H1 (cell line): ENCODE measurements around the gene PLXNB1. TPM values are rescaled to one million over a fixed set of nuclear protein-coding genes. Genes with fewer than 3 reads are reported as not detected.

Source experiments
- CTCF ChIA-PET: fragments of 300-600 bp; sonication (Branson Sonifier 250); formaldehyde crosslinking; loops from one replicate; lab custom pipeline; 2021; ENCODE audit not compliant: partially characterized antibody; lab: Charles Lee
- POLR2A ChIA-PET: fragments of 300-600 bp; sonication (Branson Sonifier 250); formaldehyde crosslinking; loops from one replicate; lab custom pipeline; 2021; ENCODE audit warnings: inconsistent platforms; ENCODE audit not compliant: partially characterized antibody; lab: Charles Lee
- DNase-seq, 2 experiments: peaks; one replicate each; pipeline versions ENCODE4 v3.0.0 to v3.0.0-alpha.2; 2010 to 2022; ENCODE audit warnings: low spot score in 2 of 2, low read depth in 1 of 2, mixed read lengths in 1 of 2
- FAIRE-seq: peaks from 2 replicates; lab custom pipeline; 2011; peaks lifted over from hg19 to GRCh38; lab: Jason Lieb, UNC
- H2AFZ ChIP-seq: 2 replicates; pipeline ENCODE4 v1.8.1; 2012; ENCODE audit warnings: low read length, inconsistent platforms
- H2AK5ac ChIP-seq: 2 replicates; pipeline ENCODE4 v1.6.1; 2013; ENCODE audit warnings: low read depth, low read length
- H2BK120ac ChIP-seq: replicated peaks from 2 replicates; pipeline ENCODE3; 2013; ENCODE audit warnings: low read depth, low read length, inconsistent platforms
- H2BK12ac ChIP-seq: 2 replicates; pipeline ENCODE4 v1.6.1; 2013; ENCODE audit warnings: low read depth, low read length
- H2BK15ac ChIP-seq: 2 replicates; pipeline ENCODE4 v1.6.1; 2013; ENCODE audit warnings: low read length
- H2BK20ac ChIP-seq: 2 replicates; pipeline ENCODE4 v1.6.1; 2013; ENCODE audit warnings: low read length
- H2BK5ac ChIP-seq: 2 replicates; pipeline ENCODE4 v1.6.1; 2013; ENCODE audit warnings: low read depth, low read length
- H3K14ac ChIP-seq: 2 replicates; pipeline ENCODE4 v1.6.1; 2013; ENCODE audit warnings: inconsistent platforms; ENCODE audit not compliant: insufficient read length
- H3K18ac ChIP-seq: 2 replicates; pipeline ENCODE4 v1.6.1; 2013; ENCODE audit warnings: low read length; ENCODE audit errors: extremely low read depth
- H3K23ac ChIP-seq: 2 replicates; pipeline ENCODE4 v1.6.1; 2013; ENCODE audit warnings: inconsistent platforms; ENCODE audit not compliant: insufficient read length
- H3K23me2 ChIP-seq: 2 replicates; pipeline ENCODE4 v1.6.1; 2013; ENCODE audit warnings: low read depth, low read length
- H3K27ac ChIP-seq: 2 replicates; pipeline ENCODE4 v1.6.1; 2011; ENCODE audit warnings: low read depth, low read length, inconsistent platforms
- H3K27me3 ChIP-seq, 4 experiments: replicated peaks in 1 of 4; 1 replicate in 1 of 4; 2 replicates in 3 of 4; pipeline versions ENCODE4 v1.6.1 to v1.8.1; 2011 to 2013; ENCODE audit warnings: low read length in 3 of 4, mild to moderate bottlenecking in 3 of 4, inconsistent platforms in 2 of 4, mixed read lengths in 2 of 4, moderate library complexity in 1 of 4; ENCODE audit not compliant: control insufficient read depth in 3 of 4, insufficient read depth in 3 of 4; ENCODE audit errors: extremely low read depth in 1 of 4
- H3K36me3 ChIP-seq, 4 experiments: 2 replicates each; pipeline versions ENCODE4 v1.6.1 to v1.8.1; 2011 to 2013; ENCODE audit warnings: mild to moderate bottlenecking in 4 of 4, low read length in 3 of 4, moderate library complexity in 2 of 4, control low read depth in 1 of 4, inconsistent platforms in 1 of 4; ENCODE audit not compliant: insufficient read depth in 4 of 4, control insufficient read depth in 2 of 4
- H3K4ac ChIP-seq: replicated peaks from 2 replicates; pipeline ENCODE3; 2013; ENCODE audit warnings: low read length, low read depth, mixed read lengths, inconsistent platforms; ENCODE audit not compliant: insufficient read length
- H3K4me1 ChIP-seq, 4 experiments: replicated peaks in 1 of 4; 1 replicate in 1 of 4; 2 replicates in 3 of 4; pipeline versions ENCODE4 v1.6.1 to v1.8.1; 2011 to 2013; ENCODE audit warnings: low read length in 3 of 4, inconsistent platforms in 2 of 4, mixed read lengths in 1 of 4; ENCODE audit not compliant: insufficient read depth in 4 of 4, control insufficient read depth in 3 of 4
- H3K4me2 ChIP-seq, 2 experiments: 2 replicates each; pipeline versions ENCODE4 v1.6.1 to v1.8.1; 2011 to 2013; ENCODE audit warnings: low read depth in 2 of 2, low read length in 2 of 2, control low read depth in 1 of 2, inconsistent platforms in 1 of 2, mild to moderate bottlenecking in 1 of 2; ENCODE audit not compliant: insufficient read depth in 1 of 2
- H3K4me3 ChIP-seq, 4 experiments: fragments of 200-600, 300-600 bp in 1 of 4; sonication (generic), shearing (Covaris generic), sonication (Bioruptor Twin) in 1 of 4; 2 replicates each; pipeline versions ENCODE4 v1.5.1 to v1.8.1; 2011 to 2016; ENCODE audit warnings: low read length in 4 of 4, low read depth in 3 of 4, control low read depth in 2 of 4, inconsistent platforms in 2 of 4, mild to moderate bottlenecking in 2 of 4, mixed read lengths in 1 of 4, moderate library complexity in 1 of 4; ENCODE audit not compliant: insufficient read depth in 2 of 4; ENCODE audit errors: extremely low read depth in 1 of 4
- H3K56ac ChIP-seq: replicated peaks from 2 replicates; pipeline ENCODE3; 2013; ENCODE audit warnings: low read depth, mild to moderate bottlenecking, mixed read lengths, low read length, inconsistent platforms; ENCODE audit not compliant: insufficient read length
- H3K79me1 ChIP-seq: 2 replicates; pipeline ENCODE4 v1.6.1; 2013; ENCODE audit warnings: low read depth, low read length, control low read depth
- H3K79me2 ChIP-seq, 2 experiments: 2 replicates each; pipeline versions ENCODE4 v1.6.1 to v1.8.1; 2012 to 2013; ENCODE audit warnings: low read length in 2 of 2, mild to moderate bottlenecking in 2 of 2, inconsistent platforms in 1 of 2; ENCODE audit not compliant: insufficient read depth in 2 of 2, control insufficient read depth in 1 of 2
- H3K9ac ChIP-seq, 4 experiments: replicated peaks in 1 of 4; 1 replicate in 1 of 4; 2 replicates in 3 of 4; pipeline versions ENCODE4 v1.6.1 to v1.8.1; 2011 to 2013; ENCODE audit warnings: low read depth in 3 of 4, low read length in 3 of 4, control low read depth in 2 of 4, mild to moderate bottlenecking in 2 of 4, moderate library complexity in 2 of 4, inconsistent platforms in 1 of 4; ENCODE audit errors: extremely low read depth in 1 of 4
- H3K9me3 ChIP-seq, 2 experiments: 2 replicates each; pipeline versions ENCODE4 v1.6.1 to v1.8.1; 2012 to 2013; ENCODE audit warnings: mild to moderate bottlenecking in 2 of 2, moderate library complexity in 2 of 2, control low read depth in 1 of 2, inconsistent platforms in 1 of 2, low read depth in 1 of 2, low read length in 1 of 2, mixed read lengths in 1 of 2; ENCODE audit not compliant: insufficient read depth in 2 of 2
- H4K20me1 ChIP-seq, 2 experiments: replicated peaks in 1 of 2; 2 replicates each; pipeline versions ENCODE3 to v1.8.1; 2011 to 2013; ENCODE audit warnings: inconsistent platforms in 2 of 2, low read length in 2 of 2, mild to moderate bottlenecking in 1 of 2; ENCODE audit not compliant: insufficient read depth in 2 of 2, control insufficient read depth in 1 of 2
- H4K5ac ChIP-seq: 2 replicates; pipeline ENCODE4 v1.6.1; 2013; ENCODE audit warnings: low read length, low read depth, mixed read lengths, inconsistent platforms; ENCODE audit not compliant: insufficient read length
- H4K8ac ChIP-seq: 2 replicates; pipeline ENCODE4 v1.8.0; 2013; ENCODE audit warnings: mild to moderate bottlenecking, moderate library complexity, low read length, inconsistent platforms; ENCODE audit not compliant: insufficient read depth; ENCODE audit errors: extremely low read depth
- H4K91ac ChIP-seq: replicated peaks from 2 replicates; pipeline ENCODE3; 2013; ENCODE audit warnings: low read length, mixed read lengths, inconsistent platforms; ENCODE audit not compliant: insufficient read length
- ASH2L ChIP-seq: fragments of 200-600, 300-600 bp; sonication (generic); IDR thresholded peaks from one replicate; pipeline ENCODE4 v1.7.1; 2017; ENCODE audit warnings: low read length
- CHD2 ChIP-seq: IDR thresholded peaks from 2 replicates; pipeline ENCODE4 v1.6.1; 2012; ENCODE audit warnings: low read length, improper control_type of control experiment
- HDAC2 ChIP-seq, 2 experiments: fragments of 300-600 bp in 1 of 2; sonication (generic) in 1 of 2; IDR thresholded peaks; 2 replicates each; pipeline ENCODE4 v1.6.1; 2011 to 2012; ENCODE audit warnings: low read depth in 2 of 2, low read length in 2 of 2, mild to moderate bottlenecking in 2 of 2, moderate library complexity in 2 of 2, borderline replicate concordance in 1 of 2, inconsistent platforms in 1 of 2
- JUN ChIP-seq: IDR thresholded peaks from 2 replicates; pipeline ENCODE4 v1.6.1; 2011; ENCODE audit warnings: low read depth, mild to moderate bottlenecking, improper control_type of control experiment, low read length
- POU5F1 ChIP-seq: IDR thresholded peaks from 2 replicates; pipeline ENCODE4 v1.6.1; 2011; ENCODE audit warnings: low read depth, mild to moderate bottlenecking, low read length, moderate library complexity
- SP1 ChIP-seq: IDR thresholded peaks from 2 replicates; pipeline ENCODE4 v1.6.1; 2011; ENCODE audit warnings: low read depth, low read length
- SP4 ChIP-seq: IDR thresholded peaks from 2 replicates; pipeline ENCODE4 v1.6.1; 2012; ENCODE audit warnings: low read length, inconsistent platforms
- SRF ChIP-seq: IDR thresholded peaks from 2 replicates; pipeline ENCODE4 v1.6.1; 2011; ENCODE audit warnings: mild to moderate bottlenecking, low read depth, low read length, moderate library complexity
- TBP ChIP-seq: IDR thresholded peaks from 2 replicates; pipeline ENCODE4 v1.6.1; 2011; ENCODE audit warnings: low read depth, low read length, improper control_type of control experiment
- YY1 ChIP-seq: IDR thresholded peaks from 2 replicates; pipeline ENCODE4 v1.6.1; 2011; ENCODE audit warnings: low read depth, mild to moderate bottlenecking, low read length
- WGBS, 2 experiments: shearing (Covaris generic) in 1 of 2; methylation state at CpG; one replicate each; pipeline versions ENCODE4 v1.1.6 to v1.1.7; 2013 to 2015; ENCODE audit warnings: low lambda C conversion rate in 2 of 2, mixed read lengths in 2 of 2, inconsistent platforms in 1 of 2, low coverage in 1 of 2, missing lambda C conversion rate in 1 of 2; ENCODE audit not compliant: insufficient replicate concordance in 2 of 2, insufficient coverage in 1 of 2, insufficient read length in 1 of 2; ENCODE audit errors: extremely low coverage in 1 of 2, missing lambda C conversion rate in 1 of 2; 5-methylcytosine and 5-hydroxymethylcytosine counted together
- polyA plus RNA-seq, 7 experiments: library from polyadenylated mRNA; depleted of rRNA in 3 of 7; stranded (reverse) in 5 of 7; unstranded in 2 of 7; fragments of >200 nt in 5 of 7; fragments of 200-250 nt in 2 of 7; gene quantifications; 1 replicate in 5 of 7; 2 replicates in 1 of 7; 4 replicates in 1 of 7; pipeline versions ENCODE4 v1.2.1 to v1.2.3, GENCODE V29; 2011 to 2013; ENCODE audit warnings: missing spikeins in 2 of 7, mixed read lengths in 2 of 7
- total RNA-seq: library from RNA; stranded (reverse); fragmentation: NEBNext Ultra II Directional; extraction: Animal tissue kit (Norgen Biotek cat#: 25700); gene quantifications from 2 replicates; pipeline ENCODE4 v1.2.1, GENCODE V29; 2021
- TF ChIP-seq, protein P1 (sequence below): IDR thresholded peaks from 2 replicates; pipeline ENCODE4 v1.6.1; 2011; ENCODE audit warnings: low read depth, mild to moderate bottlenecking, low read length; ENCODE audit not compliant: insufficient read depth
- TF ChIP-seq, protein P2 (sequence below): IDR thresholded peaks from 2 replicates; pipeline ENCODE4 v1.6.1; 2012; ENCODE audit warnings: low read length, inconsistent platforms

The PLXNB1 gene
- total and polyA plus RNA-seq, 2 of the 8 experiments (the other 6 are each of a cell fraction or from before 2014, with no cell fraction given): 109 to 114 TPM

DNA sequence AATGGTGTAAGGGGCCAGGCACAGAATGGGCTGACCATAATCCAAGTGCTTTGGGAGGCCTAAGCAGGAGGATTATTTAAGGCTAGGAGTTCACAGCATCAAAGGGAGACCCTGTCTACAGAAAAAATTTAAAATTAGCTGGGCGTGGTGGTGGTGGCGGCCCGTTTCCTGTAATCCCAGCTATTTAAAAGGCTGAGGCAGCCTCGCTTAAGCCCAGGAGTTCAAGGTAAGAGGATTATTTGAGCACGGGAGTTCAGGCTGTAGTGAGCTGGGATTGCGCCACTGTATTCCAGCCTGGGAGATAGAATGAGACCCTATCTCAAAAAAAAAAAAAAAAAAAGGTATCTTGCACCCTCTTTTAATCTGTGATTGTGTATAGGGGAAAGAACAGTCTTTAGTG is 12.1 kb upstream of the PLXNB1 start:
- Histone ChIP-seq H3K79me1 (peaks cover 8% of the 10 kb centered on the region), H4K8ac (no peak overlapping the region), H3K9me3 (no peaks in the 10 kb centered on the region), H2BK5ac (no peak overlapping the region), H2BK12ac (no peak overlapping the region), H2BK15ac (no peak overlapping the region), H3K56ac (no peak overlapping the region), H3K27me3 (no peaks in the 10 kb centered on the region), H3K9ac (no peak overlapping the region), H4K5ac (no peak overlapping the region), H3K4me1 (peaks cover 0 to 13% (median 5%) of the 10 kb centered on the region in 4 experiments; a peak in 6 of 7 replicates), H3K4ac (no peak overlapping the region), H3K23me2 (peaks cover 11% of the 10 kb centered on the region), H4K20me1 (peaks cover 0 to 4% of the 10 kb centered on the region in 2 experiments), H3K14ac (no peak overlapping the region), H3K79me2 (peaks cover 5 to 36% of the 10 kb centered on the region in 2 experiments; a peak in 3 of 4 replicates), H3K4me3 (peak overlapping the region in 2 of 4 experiments; percentile 7 to 90; a peak in 3 of 8 replicates), H2BK20ac (no peak overlapping the region), H3K4me2 (peak overlapping the region in 1 of 2 experiments; percentile 39; a peak in 2 of 4 replicates), H2AK5ac (no peak overlapping the region), H3K36me3 (peaks cover 3 to 27% (median 13%) of the 10 kb centered on the region in 4 experiments; a peak in 5 of 8 replicates), H2AFZ (no peak overlapping the region), H3K23ac (no peak overlapping the region), H3K27ac (no peak overlapping the region), H4K91ac (no peak overlapping the region), H2BK120ac (no peak overlapping the region), H3K18ac (no peak overlapping the region)
- no peak for FAIRE-seq
- WGBS, 2 experiments: 96% methylated on average over 6 of the region's 6 CpGs; no CpG with 5 or more reads in 1 of the 2 experiments
- DNase-seq: no peak
- ChIA-PET CTCF (interaction anchor here (1.0 to 1.4 kb wide), 3 partner anchors 10 to 107 kb away, joined by 3 to 4 read pairs (median 4); no protein-coding TSS in a partner anchor), POLR2A (interaction anchor here (0.5 to 10.3 kb wide), 4 partner anchors 10 to 170 kb away, joined by 3 to 233 read pairs (median 4); partner anchors contain the start of gene PLXNB1)
- no peak for TF ChIP-seq JUN
- TF ChIP-seq, protein P1, sequence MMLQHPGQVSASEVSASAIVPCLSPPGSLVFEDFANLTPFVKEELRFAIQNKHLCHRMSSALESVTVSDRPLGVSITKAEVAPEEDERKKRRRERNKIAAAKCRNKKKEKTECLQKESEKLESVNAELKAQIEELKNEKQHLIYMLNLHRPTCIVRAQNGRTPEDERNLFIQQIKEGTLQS: no peak
- TF ChIP-seq, protein P2, sequence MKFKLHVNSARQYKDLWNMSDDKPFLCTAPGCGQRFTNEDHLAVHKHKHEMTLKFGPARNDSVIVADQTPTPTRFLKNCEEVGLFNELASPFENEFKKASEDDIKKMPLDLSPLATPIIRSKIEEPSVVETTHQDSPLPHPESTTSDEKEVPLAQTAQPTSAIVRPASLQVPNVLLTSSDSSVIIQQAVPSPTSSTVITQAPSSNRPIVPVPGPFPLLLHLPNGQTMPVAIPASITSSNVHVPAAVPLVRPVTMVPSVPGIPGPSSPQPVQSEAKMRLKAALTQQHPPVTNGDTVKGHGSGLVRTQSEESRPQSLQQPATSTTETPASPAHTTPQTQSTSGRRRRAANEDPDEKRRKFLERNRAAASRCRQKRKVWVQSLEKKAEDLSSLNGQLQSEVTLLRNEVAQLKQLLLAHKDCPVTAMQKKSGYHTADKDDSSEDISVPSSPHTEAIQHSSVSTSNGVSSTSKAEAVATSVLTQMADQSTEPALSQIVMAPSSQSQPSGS: no peak
- TF ChIP-seq TBP: no peak
- no peak for TF ChIP-seq SP1
- TF ChIP-seq POU5F1: no peak
- TF ChIP-seq SP4: no peak
- no peak for TF ChIP-seq SRF
- no peak for TF ChIP-seq CHD2
- TF ChIP-seq HDAC2 (IDR thresholded peaks at IDR 0.05; ENCODE audit: borderline replicate concordance in 1 of 2, low read depth in 2 of 2, low read length in 2 of 2): no peak
- TF ChIP-seq YY1: no peak
- TF ChIP-seq ASH2L: no peak
